ENCODE results near the gene ALCAM.

The ALCAM gene

DNA sequence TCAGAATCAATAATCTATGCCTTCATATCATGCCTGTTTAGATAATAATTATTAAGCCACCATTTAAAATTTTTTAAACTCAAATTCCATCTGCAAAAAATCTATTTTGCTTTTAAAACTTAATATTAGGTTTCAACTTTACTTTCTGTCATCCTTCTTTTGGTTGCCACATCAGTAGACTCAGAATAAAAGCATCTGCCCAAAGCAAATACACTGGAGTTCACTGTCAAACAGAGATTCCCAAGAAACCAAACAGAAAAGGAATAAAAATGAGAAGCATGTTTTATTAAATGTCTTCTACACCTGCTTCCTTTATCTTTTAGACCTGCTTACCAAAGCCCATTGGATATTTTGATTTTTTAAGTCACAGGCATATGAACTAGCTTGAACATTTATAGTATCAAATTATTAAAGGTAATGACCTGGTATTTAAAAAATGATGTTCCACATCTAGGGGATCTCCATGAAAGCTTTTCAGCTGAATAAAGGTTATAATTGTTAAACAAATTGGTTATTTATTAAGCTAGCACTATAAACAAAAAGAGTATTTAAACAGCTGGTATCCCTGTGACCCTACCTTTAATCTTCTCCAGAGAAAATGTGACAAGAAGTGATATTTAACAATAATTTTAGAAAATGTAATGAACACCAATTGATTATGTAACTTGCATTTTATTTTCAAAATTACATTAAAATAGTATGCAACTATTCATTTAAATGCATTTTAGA is 62.5 kb downstream of the ALCAM start:
- no peak for DNase-seq (ENCODE audit: low spot score)

DNA sequence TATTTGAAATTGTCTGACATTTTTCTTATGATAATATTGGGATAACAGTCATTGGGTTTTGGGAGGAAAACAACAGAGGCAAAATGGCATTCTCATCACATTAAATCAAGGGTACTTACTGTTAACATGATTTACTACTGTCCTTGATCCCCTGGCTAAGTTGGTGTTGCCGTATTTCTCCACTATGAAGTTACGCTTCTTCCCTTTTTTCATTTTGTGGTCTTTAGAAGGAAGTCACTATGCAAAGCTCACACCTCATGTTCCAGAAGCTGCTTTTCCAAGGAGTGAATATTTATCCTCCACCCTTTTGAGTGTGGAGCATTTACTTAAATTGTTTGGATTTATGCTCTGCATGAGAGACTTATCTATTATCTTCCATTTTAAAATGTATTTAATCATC is 63.7 kb downstream of the ALCAM start:
- no peak for DNase-seq (ENCODE audit: low spot score)

DNA sequence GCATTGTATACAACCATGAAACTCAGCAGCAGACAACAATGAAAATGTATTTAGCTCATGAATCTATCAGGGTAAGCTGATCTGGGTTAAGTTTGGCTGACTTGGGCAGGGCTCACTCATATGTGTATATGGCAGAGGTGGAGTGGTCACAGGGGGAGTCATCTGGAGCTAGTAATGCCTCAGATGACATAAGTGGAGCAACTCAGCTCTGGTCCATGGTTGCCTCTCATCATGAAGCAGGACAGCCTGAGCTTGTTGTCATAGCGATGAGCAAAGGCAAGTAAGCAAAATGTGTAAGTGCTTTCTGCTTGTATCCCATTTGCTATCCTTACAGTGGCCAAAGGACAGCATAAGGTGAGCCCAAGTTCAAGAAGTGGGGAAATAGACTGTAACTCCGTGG is 64.5 kb downstream of the ALCAM start:
- no peak for DNase-seq (ENCODE audit: low spot score)

DNA sequence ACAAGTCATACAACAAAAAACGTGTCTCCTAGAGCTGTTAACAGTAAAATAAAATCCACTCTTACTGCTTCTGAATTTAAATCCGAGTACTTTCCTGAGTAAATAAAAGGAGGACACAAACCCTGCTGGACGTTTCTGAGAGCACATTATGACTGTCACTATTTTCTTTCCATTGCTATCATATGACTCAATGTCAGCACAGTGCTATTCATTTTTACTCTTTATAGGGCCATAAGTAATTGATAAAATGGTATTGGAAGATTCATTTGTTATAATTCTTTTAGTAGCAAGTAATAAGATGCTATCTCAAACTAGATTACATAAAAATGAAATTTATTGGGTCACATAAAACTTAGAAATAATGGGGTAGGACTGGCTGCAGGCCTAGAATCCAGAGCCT is 68.6 kb downstream of the ALCAM start:
- no peak for DNase-seq (ENCODE audit: low spot score)

DNA sequence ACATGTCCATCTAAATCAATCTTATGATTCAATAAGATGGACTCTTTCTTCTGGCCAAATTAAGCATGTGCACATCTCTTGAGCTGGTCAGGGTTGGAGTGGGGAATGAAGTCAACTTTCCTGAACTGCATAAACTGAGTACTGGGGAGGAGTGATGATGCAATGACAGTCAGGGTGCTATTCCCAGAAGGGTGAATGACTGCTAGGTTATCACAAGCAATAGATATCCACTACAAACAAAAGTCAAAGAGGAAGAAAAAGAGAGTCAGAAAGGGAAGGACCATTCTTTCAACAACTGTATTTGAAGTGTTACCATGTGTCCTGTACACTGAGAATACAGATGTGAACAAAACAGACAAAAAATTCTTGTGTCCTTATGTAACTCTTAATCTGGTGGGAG is 70.0 kb downstream of the ALCAM start:
- no peak for DNase-seq (ENCODE audit: low spot score)

DNA sequence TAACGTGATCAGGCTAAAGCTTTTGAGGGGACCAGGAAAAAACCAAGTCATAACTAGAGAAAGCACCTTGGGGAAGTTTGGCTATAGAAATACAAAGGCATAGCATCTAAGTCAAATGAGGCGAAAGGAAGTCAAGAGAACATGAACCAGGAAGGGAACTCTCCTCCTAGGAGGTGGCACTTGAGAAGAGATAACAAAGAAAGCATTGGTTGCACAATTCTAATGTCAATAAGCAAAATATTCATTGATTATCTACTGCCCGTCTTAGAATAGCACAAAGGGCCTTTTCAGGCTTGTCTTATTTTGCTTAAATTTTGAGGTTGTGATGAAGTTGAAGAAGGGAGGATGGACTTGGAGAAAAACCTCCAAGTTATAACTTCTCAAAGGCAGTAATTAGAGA is 73.4 kb downstream of the ALCAM start:
- no peak for DNase-seq (ENCODE audit: low spot score)

DNA sequence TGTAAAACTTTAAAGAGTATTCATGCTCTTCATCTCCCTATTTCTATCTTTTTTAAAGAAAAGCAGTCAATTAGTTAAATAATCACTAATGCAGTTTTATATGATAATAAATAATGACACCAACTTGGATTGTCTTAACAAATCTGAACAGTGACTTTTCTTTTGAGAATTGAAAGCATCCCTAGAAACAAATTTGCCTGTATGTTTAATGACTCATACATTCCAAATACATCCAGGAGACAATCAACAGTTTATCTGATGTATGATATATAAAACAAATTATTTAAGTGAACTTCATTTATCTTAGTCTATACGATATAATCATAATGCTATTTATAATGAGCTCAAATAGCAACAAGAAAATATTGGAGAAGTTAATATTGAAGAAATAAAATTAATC is 78.0 kb downstream of the ALCAM start:
- no peak for DNase-seq (ENCODE audit: low spot score)

DNA sequence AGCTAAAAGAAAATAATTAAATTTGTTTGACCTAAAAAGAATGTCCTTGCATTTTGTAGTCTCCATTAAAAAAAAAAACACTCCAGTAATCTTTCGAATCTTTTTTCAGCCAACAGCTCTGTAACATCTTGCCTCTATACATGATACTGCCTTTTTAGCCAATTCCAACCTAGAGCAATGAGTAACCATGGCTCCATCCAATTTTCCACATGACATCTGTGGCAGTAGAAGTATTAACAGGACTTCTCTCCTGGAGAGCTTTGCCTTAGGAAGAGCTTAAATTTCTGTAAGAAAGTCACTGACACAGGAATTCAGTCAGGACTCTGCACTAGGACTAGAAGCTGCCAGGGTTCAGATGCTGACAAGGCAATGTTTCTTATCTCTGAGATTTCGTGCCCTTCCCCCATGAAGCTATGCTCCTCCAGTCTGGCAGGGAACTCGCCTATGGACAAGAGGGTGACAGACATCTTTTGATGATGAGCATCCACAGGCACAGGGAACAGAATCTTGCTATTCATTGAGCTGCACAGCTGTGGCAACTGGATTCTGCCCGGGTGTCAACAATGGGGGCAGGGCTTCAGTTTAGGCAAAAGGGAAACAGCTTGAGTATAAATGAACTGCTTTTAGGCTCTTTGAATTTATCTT is 81.8 kb downstream of the ALCAM start:
- DNase-seq (ENCODE audit: low spot score) = no peak

DNA sequence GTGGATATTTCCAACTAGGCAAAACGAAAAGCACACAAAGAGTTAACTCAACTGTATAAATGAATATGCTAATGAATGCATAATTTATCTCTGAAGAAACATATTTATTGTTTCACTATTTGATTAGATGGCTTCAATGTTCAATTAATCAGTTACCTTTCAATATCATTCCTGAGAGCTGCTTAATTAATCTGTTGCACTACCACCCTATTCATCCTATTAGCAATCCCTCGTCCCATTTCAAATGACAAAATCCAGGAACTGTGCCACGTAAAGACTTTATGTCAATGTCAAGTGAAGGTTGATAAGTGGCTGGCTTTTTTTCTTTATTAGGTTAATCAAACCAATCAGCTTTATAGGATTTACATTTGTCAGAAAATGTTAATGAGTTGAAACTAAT is 82.7 kb downstream of the ALCAM start:
- no peak for DNase-seq (ENCODE audit: low spot score)

DNA sequence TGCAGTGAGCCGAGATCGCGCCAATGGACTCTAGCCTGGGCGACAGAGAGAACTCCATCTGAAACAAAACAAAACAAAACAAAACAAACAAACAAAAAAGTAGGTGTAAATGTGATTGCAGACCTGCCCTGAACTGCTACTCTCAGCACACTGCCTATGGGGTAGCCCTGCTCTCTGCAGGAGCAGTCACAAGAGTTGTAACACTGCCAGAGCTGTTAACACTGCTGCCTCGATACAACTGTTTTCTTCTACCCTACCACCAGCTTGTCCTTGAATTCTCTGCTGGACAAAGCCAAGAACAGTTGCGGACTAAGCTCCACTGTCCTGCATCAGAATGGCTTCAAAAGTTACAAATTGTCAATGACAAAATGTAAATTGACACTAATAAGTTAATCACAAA is 89.3 kb downstream of the ALCAM start:
- no peak for DNase-seq (ENCODE audit: low spot score)

DNA sequence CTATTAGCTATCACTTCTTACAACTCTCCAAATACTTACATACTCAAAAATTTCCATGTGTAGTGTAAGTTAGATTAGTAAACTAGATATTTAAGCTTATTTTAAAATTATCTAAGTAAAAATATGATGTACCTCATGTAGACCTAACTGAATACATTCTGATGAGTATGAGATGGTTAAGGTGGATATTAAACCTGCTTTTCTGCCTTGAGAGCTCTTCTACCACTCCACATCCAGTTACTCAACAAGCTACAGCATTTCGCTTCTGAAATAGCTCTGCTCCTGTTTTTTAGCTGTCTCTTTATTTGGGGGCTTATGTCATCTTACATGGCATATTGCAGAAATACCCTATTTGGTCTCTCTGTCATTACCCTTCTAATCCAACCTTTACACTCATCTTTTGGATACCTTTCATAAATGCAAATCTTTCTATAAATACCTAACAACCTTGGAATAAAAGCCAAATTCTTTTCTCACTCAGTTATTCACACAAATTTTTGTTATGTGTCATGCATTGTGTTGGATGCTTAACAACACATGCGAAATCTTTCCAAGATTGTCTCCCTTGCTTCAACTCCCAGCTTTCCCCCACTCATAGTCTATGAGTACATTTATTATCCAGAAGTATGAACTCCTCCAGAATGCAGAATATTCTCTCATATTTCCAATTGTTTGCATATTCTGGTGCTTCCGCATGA is 92.0 kb downstream of the ALCAM start:
- DNase-seq (ENCODE audit: low spot score) = no peak

DNA sequence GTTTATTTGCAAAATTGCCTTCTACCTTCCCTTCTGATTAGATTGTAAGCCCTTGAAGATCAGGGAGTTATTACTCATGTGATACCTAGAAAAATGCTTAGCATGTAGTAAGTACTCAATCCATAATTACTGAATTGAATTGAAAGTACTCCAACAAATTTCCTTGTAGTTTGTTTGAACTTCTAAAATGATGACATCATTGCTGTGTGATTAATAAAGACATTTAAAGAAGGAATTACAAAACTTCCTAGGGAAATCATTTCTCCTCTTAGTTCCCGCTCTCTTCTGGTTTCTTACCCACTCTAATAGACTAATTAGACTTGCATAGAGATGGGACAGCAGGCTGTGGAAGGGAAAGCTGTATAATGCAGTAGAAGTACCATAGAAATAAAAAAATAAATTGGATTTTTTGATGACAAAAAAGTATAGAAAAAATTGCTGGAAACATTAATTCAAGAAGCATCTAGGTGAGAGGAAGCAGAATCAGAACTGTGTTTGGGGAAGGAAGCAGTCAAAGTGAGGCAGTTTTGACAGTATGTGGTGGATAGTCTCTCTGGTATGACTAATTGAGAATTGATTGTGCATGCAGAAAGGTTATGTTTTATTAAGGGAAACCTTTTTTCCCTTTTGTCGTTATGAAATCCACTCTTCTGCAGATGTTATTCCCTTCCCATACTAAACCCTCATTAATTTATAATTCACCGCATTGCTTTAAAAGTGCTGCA is 93.0 kb downstream of the ALCAM start:
- no peak for DNase-seq (ENCODE audit: low spot score)

DNA sequence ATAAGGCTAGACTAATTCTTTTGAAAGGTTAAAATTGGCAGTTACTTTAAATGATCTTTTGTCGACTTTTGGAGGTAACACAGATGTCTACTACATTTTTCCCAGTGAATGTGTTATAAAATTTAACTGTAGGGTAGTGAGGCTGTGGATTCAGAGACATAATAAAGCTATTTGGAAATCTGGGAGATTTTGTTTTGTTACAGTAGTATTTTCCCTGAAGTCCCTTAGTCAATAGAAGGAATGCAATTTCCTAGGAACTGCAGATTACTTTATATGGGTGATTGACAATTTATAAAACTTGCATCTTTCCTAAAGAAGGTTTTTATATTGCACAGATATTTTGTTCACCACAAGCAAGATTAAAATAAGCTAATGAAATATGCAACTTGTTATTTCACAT is 96.9 kb downstream of the ALCAM start:
- DNase-seq (ENCODE audit: low spot score) = no peak

DNA sequence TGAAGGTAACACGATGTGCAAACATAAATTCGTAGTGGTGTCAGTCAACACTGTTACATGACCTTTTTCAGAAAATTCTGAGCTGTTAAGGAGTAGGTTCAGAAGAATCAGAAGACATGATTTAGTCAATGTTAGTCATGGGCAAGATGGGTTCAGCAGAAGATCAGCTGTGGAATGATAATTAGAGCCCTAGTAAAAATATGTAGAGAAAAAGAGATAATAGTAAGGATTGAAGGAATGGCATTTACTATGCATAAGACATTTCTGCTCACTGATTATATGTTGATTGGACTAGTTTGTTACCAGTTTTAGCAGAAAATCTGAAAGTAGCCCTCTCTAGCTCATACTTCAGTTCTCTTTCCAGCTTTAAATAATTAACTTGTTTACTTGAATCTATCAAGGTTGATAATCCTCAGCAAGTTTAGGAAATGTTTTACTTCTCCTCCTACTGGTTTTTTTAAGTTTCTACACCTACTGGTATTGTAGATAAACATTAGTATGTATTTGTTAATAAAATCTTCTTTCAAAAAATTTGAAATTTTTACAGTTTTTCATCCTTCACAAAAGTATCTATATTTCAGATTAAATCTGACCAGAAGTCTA is 98.6 kb downstream of the ALCAM start:
- DNase-seq (ENCODE audit: low spot score) = no peak

DNA sequence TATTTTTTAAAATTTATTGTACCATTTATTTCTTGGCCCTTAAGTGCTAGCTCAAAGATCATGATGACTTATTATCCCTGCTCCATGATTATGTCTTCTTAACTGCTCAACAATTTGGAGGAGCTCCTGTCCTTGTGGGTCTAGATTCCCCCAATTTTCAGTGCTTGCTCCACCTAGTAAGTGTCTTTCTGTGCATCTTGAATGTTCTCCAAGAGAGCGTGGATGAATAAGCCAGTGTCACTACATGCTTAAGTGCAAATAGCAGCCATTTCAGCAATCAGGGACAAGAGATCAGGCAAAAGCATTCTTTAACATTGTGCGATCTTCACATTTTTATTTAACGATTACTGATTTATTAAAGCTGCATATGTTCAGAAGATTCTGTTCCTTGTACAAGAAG is 99.4 kb downstream of the ALCAM start:
- DNase-seq (ENCODE audit: low spot score) = no peak

DNA sequence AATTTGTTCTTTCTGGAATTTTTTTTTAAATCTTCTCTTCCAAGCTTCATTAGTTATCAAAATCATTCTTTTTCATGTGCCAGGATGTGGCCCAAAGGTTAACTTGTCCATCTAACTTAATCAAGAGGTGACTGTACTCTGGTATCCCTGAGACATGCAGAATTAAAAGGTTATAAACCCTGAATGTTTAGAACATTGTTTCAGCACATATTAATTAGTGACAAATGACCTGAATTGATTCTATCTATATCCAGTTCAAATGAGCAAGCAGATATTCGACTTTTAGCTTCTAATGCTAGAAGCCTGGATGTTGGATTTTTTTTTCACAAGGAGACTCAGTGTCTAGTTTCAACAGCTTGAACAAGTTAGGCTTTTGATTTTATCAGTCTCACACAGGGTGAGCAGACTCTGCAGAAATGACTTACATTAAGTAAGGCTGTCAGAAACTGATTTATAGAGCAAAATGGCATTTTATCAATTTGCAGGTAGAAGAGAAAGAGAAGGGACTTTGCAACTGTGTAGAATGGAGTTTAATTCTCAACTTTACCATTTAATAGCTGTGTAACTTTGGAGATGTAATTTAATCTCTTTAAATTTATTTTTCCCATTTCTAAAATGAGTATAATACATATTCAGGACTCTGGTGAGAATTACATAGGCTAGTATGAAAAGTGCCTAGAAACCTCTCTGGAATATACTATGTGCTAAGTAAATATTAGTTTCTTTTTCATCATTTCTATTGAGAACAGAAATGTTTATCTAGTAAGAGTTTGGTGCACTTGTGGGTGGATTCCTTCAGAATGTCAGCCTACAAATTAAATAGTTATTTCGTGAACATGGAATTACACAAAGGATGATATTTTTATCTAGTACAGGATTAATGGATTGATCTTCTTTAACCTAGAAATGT is 100.0 kb downstream of the ALCAM start:
- DNase-seq (ENCODE audit: low spot score) = no peak

DNA sequence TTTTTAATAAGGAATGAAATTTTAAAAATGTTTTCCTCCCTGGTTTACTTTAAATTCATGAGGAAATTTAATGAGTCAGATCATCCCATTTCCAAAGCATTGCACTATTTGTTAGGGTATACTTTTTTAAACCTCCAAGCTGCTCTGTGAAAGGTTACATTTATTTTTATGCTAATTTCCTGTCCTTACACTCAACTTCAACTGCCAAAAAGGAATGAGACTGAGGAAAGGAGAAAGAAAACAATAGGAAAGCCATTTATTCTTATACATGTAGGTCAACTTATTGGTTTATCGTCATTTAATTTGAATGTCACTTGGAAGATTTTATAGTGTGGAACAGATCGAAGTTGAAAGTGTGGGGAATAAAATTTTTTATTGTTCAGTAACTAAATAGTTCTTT is 104.1 kb downstream of the ALCAM start:
- no peak for DNase-seq (ENCODE audit: low spot score)

DNA sequence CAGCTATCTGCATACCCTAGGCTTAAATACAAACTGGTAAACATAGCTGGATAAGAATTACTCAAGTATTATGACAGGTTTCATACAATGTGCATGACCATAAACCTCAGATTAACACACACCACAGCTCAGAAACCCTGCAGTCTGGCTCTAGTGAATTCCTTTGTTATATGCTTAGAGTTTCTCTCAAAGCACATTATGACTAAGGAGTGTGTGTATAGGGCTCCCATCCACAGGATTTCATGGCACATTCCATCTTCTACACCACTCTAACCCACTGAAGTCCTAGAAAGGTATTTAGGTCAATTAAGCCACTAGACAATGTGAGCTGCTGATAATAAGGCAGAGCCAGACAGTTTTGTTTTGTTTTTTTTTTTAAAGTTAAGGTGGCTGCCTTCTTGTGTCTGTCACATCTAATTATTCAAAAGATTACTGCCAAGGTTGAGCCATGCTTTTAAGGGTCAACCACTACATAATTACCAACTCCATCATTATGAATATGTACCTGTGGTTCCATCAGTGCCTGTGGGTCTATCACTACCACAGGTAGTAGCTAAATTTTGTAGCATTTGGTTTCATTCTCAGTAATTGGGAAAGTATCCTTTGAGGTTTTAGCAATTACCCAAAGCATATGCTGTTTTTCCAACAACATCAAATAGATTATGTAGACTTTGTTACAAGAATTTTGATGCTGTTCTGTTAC is 107.0 kb downstream of the ALCAM start:
- no peak for DNase-seq (ENCODE audit: low spot score)

DNA sequence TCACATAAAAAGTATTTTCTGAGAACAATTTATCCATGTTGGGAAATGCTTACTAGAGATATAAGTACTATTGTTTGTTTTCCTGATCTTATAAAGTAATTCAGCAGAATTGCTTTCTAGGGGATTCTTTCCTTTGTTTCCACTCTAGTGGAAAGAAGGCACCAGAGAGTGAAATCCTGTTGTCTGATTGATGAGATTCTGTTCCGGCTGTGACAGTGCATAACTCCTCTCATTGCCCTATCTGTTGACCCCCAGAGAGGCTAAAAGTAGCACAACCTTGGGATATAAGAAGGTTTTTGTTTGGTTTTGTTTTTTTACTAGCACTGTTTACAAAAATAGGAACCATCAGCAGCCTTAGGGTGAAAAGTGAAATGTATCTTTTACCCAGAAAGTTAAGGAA is 114.1 kb downstream of the ALCAM start:
- DNase-seq (ENCODE audit: low spot score) = no peak

DNA sequence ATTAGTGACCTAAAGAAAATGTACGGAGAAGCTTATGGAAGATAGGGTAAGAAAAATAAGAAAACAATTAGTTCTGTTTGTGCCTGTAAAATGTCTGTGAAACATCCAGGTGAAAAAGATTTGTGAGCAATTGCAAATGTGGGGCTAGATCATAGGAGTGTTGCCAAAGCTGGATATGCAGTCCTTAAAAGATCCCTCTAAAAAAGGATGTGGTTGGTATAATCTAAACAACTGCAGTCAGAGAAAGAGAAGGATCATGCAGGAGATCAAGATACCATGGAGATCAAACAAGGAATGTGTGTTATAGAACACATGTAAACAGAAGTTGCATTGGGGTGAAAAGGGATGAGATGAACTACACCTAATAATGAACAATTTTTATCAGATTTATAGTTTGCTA is 116.8 kb downstream of the ALCAM start:
- DNase-seq (ENCODE audit: low spot score) = no peak

DNA sequence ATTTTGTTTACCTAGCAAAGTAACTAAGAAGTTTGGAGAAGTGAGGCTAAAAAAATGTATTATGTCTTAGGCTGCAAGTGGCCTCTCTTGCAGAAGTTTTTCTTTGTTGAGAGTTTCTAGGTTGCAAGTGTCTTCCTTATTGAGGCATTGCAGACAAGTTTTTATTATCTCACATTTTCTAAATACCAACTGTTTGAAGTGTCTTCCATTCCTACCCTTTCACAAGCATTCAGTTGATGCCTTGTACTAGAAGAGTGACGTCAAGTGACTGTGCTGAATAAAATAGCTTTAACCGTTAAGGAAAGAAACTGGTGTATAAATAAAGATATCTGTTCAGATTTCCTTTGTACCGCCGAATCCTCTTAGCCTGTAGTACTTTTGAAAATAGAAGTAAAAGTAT is 123.3 kb downstream of the ALCAM start:
- DNase-seq (ENCODE audit: low spot score) = no peak

All from CD4-positive, alpha-beta T cell treated with Interleukin-15 for 4 hours (primary cell).